GM21515 (cell line): Measurements from ENCODE around the gene NF1.
"Not testable (repeated sequence)": the region's sequence is repeated elsewhere in the genome, so short reads cannot be mapped to it uniquely, and the experiment has no call there.

ENCODE experiments used
- ATAC-seq: cut with Tn5 transposase; IDR thresholded peaks from one replicate; pipeline ENCODE4 v1.9.1; 2021; ENCODE audit not compliant: unreplicated experiment

Gene NF1

DNA sequence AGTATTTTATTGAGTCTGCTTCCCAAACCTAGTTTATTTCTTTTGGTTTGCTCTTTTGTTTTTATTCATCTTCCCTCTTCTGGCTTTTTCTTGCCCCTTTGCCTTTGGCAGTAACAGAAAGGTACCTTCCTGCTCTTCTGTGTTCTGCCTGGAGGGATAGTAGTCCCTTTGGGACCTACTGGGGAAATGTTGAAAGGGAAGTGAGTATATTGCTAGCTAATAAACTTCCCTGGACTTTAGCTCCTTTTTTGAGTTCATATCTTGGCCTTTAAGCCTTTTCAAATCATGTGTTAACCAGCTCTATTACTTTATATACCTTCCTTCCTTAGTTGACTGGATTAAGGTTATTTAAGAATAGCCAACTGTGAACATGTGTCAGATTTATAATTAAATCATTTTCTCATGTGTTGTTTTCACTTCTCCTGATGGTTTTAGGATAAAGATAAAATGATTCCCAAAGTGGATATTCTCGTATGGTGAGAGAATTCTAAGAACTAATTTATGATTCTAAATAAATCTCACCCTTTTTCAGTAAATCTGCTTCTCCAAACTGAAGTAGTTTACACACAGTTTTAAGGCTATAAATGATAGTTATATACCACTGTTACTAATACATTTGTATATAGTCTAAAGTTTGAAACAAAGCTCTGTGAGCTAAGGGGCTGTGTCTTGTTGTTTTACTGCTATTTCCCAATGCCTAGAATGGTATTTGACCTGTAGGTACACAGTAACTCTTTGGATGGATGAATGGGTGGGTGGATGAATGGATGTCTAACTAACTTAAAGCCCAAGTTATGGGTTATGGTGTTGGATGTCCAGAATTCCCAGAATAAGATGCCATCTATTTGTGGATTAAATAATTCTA, 156.6 kb downstream of the NF1 start:
- ATAC-seq, result no peak

DNA sequence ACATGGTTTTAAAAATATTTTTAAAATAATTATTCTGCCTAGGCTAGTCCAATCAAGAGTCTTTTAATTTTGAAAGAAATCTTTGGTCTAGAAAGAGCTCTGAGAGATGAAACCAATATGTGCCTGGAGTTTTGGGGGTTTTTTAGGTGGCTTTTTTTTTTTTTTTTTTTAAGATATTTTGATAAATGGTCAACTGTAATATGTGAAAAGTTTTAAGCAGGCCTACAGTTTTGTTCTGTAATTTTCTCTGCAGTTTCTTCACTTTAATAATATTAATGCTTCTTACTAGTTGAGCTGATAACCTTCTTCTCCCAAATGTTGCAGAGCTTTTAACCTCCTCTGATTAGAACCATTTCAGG, 157.2 kb downstream of the NF1 start:
- no peak for ATAC-seq

- no peak for ATAC-seq
Observed at GRCh38 chr17:31252741-31253140, 158.0 kb downstream of the NF1 start.

GRCh38 chr17:31254654-31255053, 159.9 kb downstream of the NF1 start:
- no peak for ATAC-seq

- no peak for ATAC-seq
Observed at GRCh38 chr17:31256936-31257335, 162.2 kb downstream of the NF1 start.

GRCh38 chr17:31260151-31260550, 165.4 kb downstream of the NF1 start:
- no peak for ATAC-seq

DNA sequence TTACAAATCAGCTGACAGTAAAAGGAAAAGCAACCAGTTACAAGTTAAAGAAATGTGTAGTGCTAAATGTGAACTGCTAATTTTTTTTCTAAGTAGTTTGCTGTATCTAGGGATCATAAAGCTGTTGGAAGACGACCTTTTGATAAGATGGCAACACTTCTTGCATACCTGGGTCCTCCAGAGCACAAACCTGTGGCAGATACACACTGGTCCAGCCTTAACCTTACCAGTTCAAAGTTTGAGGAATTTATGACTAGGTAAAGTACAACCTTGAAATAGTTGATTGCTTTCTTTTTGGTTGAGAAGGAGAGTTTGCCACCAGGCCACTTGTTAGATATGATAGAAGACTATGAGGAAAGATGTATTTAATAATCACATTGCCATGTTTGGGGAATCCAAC, 166.8 kb downstream of the NF1 start:
- no peak for ATAC-seq

GRCh38 chr17:31262923-31263322, 168.1 kb downstream of the NF1 start:
- not testable (repeated sequence) for ATAC-seq

GRCh38 chr17:31266042-31266441, 171.3 kb downstream of the NF1 start:
- ATAC-seq, result no peak

DNA sequence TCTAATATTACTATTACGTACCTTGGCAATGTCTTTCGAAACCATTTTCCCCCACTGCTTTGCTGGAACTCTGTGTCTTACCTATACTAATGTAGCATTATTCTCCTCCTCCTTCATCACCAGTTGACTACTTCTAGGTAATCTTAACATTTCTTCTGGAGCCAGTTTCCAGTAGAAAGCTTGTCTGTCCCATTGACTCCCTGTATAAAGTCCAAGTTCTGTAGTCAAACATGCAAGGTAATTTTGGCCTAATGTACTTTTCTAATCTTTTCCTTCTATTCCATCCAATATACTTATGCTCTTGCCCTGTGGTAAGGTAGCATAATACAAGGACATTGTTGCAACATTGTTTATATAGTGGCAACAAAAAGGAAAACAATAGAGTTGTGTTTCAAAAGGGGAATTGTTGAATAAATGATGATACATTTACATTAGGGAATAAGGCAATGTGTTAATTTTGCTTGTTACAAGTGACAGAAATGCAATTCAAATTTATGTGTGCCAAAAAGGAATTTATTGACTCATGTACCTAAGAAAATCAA, 174.3 kb downstream of the NF1 start:
- ATAC-seq, result no peak

GRCh38 chr17:31269578-31269983, 174.8 kb downstream of the NF1 start:
- no peak for ATAC-seq

DNA sequence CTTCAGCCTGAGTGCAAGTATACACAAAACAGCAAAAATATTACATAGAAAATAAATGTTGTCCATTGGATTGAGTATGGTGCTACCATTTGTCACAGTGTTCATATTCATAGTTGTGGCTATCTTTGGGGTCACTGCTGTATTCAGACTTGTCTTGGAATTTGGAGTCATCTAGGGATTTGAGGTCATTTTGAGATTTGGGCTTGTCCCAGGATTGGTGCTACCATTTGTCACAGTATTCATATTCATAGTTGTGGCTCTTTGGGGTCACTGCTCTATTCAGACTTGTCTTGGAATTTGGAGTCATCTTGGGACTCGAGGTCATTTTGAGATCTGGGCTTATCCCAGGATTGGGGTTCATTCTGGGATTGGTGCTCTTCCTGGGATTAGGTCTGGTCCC, 177.5 kb downstream of the NF1 start:
- ATAC-seq, result no peak

GRCh38 chr17:31272803-31273202, 178.0 kb downstream of the NF1 start:
- no peak for ATAC-seq

GRCh38 chr17:31273516-31273915, 178.7 kb downstream of the NF1 start:
- no peak for ATAC-seq

GRCh38 chr17:31274252-31274651, 179.5 kb downstream of the NF1 start:
- ATAC-seq, result no peak

GRCh38 chr17:31275116-31275515, 180.3 kb downstream of the NF1 start:
- ATAC-seq, result no peak

DNA sequence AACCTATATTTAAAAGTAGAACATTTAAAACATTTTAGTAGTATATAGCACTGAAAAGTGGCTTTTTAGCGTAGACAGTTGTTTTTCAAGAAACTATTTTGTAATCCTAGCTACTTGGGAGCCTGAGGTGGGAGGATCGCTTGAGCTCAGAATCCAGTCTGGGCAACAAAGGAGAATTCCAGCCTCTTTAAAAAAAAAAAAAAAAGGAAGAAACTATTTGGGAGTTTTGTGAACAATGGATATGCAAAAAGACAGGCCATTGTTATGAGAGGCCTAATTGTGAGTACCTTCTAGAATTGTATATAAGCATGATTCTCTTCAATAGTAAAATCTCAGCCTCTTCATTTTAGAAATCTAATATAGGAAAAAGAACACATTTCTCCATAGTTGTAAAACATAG, 184.6 kb downstream of the NF1 start:
- ATAC-seq, result no peak

GRCh38 chr17:31281061-31281460, 186.3 kb downstream of the NF1 start:
- ATAC-seq, result no peak

DNA sequence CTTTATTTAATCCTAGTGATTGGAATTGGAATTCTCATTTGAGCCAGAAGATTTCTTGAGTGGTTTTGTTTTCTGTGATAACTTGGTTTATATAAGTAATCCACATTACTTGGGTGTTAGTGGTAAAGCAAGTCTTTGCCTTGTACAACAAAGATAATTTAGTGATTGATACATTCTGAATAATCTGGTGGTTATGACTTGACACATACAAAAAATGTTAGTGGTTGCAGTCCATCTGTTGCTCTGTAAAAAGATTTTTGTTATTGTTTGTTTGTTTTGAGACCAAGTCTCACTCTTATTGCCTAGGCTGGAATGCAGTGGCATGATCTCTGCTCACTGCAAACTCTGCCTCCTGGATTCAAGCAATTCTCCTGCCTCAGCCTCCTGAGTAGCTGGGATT, 189.1 kb downstream of the NF1 start:
- ATAC-seq, result no peak

GRCh38 chr17:31286587-31286986, 191.8 kb downstream of the NF1 start:
- no peak for ATAC-seq

DNA sequence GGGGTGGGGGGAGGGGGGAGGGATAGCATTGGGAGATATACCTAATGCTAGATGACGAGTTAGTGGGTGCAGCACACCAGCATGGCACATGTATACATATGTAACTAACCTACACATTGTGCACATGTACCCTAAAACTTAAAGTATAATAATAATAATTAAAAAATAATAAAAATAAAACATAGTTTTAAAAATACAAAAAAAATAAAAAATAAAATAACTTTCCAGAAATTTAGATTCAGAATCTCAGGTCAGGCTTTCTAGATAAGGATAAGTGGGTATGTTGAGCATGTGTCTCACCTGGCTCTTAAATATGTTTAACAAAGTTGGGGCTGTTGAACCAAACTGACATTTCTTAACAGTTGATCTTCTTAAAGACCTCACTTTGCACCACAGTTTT, 193.2 kb downstream of the NF1 start:
- ATAC-seq, result not testable (repeated sequence)

DNA sequence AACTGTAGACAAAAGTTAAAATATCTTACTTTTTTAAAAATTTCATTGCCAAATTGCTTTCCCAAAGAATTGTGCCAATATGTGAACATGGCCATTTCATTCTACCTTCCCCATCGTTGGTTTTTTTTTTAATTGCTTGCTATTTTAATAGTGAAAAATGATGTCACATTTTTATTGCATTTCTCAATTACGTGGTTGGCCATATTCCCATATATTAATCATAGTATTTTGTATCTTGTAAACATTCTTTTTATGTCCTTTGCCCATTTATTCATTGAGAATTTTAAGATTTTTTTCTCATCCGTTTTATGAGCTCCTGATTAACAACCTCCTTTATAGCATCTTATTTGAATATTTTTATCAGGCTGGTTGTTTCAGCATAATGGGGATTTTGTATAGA, 195.0 kb downstream of the NF1 start:
- no peak for ATAC-seq

DNA sequence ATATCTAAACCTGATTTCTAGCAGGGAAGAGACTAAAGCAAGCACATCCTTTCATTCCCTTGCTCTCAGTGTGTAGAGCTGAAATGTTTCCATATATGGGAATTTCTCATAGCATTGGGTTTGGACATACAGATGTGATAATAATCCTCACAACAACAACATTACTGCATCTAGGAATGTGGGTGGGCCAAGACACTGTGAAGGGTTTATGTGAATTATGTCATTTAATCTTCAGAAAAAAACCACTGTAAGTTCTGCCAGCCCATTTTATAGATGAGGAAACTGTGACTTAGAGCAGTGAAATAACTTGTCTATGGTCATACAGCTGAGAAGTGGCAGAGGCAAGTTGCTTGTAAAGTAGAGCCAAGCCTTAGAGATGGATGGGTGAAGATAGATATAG, 197.0 kb downstream of the NF1 start:
- ATAC-seq, result no peak
